HG02678 (cell line): Measurements from ENCODE around the gene ITGBL1.

Experiments used
- ATAC-seq: cut with Tn5 transposase; IDR thresholded peaks from one replicate; pipeline ENCODE4 v1.9.1; 2021; ENCODE audit warnings: mild to moderate bottlenecking, moderate library complexity; ENCODE audit not compliant: unreplicated experiment

Gene ITGBL1

DNA sequence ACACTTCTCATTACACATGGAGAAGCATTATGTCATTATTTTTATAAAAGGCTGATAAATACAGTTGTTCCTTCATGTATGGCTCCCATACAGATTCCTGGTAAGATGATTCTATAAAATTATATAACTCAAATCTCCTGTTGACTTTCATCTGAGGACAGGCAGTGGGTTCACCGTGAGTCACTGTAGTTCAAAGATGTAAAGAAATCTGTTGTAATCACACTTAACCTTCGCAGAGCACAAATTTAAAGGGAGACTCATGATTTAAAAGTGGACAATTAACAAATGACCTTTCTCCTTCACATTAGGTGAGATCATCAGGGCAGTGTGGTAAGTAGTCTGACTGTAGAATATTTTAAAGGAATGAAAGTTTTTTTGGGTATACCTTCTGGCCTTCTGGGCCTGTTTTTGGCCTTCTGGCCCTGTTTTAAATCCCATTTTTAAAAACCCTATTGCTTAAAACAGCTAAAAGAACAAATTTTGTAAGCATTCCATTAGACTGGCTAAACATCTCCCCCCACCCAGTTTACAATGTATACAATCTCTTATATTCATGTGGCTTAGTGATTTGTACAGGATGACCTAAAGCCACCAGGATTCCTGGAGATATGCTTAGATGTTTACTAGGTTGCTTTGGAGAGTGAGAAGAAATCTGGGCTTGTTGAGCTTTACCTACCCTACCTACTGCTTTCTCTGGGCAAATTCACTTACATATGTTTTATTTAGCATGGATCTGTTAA, 171.2 kb downstream of the ITGBL1 start:
- ATAC-seq = no peak

DNA sequence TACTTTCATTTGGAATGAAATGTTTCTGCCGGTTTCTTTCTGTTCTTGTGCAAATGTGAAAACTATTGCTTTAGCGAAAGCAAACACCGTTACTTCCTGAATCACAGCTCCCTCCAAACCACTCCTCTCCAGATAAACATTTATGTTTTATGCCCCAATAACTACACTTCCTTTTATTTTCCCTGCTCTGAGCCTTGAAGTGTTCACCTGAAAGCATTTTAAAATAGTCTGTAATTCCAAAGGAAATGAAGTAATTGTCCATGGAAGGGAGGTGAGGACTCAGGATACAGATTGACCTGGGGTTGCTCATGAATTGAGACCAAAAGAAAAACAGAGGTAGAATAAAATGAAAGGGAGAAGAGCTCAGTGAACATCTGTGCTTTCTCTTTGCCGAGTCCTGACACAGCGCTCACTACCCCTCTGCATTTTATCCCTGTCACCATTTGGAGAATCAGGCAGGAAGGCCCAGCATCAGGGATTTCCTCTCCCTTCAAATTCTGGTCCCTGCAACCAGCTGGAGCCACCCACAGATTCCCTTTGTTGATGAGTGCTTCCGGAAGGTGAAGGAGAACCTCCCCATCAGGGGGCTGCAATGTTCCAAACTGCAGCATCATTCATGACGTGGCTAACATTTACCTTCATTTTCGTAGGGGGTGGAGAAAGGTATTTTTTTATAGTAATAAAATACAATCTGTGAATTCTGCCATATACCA, 171.9 kb downstream of the ITGBL1 start:
- ATAC-seq = no peak

DNA sequence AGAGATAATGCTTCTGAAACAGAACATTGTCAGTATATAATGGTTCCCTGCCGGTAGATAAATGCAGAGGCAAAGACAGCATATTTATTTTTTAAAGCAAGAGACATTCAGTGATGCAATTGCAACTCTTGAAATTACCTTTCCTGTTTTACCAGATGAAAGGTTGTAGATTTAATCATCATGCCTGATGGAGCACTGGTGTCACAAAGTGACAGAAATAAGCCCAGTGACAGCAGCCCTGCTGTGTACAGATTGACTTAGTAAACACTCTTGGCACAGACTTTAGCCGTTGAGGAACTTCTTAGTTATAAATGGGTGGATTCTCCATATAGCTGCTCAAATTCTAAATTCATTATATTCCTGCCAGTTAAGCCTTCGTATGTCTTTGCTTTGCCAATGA, 172.5 kb downstream of the ITGBL1 start:
- no peak for ATAC-seq

DNA sequence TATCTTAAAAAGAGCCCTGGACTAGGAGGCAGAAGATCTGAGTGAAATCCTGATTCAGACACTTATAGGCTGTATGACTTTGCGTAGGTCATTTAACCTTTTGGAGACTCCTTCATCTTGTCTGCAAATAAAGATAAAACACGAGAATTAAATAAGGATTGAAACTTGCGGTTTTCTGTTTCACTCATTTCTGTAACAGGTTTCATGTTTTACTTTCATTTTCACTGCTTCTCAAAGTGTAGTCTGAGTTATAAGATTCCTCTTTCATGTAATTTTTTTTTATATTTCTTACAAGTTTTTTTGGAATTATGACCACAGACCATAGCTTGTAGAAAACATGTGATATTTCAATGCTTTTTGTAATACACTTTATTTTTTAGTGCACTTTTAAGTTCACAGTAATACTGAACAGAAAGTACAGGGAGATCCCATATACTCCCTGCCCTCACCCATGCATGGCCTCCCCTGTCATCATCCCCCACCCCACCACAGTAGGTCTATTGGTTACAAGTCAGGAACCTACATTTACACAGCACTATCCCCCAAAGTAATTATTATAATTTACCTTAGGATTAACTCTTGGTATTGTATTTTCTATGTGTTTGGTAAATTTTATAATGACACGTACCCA, 174.6 kb downstream of the ITGBL1 start:
- peak; percentile 93 for ATAC-seq

DNA sequence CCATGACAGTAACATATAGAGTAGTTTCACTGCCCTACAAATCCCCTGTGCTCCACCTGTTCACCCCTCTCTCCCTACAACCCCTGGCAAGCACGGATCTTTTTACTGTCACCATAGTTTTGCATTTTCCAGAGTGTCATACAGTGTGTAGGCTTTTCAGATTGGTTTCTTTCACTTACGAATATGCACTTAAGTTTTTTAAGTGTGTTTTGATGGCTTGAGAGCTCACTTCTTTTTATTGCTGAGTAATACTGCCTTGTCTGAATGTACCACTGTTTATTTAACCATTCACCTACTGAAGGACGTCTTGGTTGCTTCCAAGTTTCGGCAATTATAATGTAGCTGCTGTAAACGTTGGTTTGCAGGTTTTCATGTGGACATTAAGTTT, 175.1 kb downstream of the ITGBL1 start:
- peak; percentile 32 for ATAC-seq

DNA sequence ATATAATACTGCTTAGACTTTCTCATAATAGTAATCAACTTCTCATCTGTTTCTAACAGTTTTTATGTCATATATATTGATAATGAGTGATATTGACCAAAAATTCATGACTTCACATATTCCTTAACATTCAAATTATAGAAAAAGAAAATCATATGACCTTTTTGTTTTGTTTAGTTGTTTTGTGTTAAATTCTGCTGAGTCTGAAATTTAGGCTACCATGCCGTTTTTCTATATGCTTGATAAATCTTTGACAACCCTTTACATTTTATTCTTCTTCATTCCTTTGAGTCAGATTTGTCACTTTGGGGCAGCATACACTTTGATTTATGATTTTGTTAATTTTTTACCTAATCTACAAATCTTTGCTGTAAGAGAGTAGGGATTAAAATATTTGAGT, 176.4 kb downstream of the ITGBL1 start:
- no peak for ATAC-seq

DNA sequence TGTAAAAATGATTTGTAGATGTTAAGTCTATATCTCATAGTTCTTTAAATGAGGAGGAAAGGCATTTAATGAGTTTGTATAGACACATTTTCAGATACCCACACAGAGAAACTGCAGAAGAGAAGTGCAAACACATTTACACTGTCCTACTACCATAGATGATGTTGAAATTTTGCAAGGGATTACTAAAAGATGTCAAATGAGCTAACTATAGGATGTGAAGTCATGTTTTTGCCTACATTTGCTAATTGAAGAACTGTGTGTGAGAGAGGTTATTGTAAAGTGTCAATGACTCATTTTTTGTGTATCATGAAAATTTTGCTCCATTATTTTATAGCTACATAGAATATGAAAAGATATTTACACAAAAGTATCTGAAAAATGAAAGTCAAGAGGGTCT, 178.9 kb downstream of the ITGBL1 start:
- ATAC-seq = no peak

DNA sequence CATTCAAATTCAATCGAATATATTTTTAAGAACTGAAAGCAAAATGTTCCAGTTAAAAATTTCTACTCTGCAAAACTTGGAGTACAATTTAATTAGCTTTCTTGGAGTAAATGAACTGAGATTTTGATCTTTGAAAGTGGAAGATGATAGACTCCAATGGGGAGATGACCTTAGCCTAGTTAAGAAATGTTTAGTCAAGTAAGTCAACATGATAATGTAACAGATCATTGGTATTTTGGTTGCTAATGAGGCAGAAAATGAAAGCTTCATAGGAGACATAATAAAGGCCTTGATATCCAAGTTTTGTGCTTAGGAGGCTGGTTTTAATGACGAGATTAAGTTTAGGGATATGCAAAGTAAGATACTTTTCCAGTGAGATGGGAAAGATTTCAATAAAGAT, 181.7 kb downstream of the ITGBL1 start:
- ATAC-seq = no peak

DNA sequence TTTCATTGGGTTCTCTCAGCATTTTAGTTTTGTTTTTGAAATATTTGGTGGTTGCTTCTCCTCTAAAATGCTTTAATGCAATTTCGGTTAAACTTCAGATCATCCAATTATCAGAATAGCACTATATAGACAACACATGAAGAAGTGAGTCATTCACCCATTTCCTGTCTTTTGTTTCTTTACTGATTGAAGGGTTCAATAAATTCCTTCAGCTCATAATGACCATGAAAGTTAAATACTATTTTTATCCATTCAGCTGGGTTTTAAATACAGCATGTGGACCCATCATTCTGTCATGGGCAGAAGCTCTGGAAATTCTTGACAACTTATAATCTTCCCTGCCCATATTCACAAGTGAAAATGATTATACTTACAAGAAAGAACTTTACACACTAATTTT, 187.2 kb downstream of the ITGBL1 start:
- no peak for ATAC-seq

DNA sequence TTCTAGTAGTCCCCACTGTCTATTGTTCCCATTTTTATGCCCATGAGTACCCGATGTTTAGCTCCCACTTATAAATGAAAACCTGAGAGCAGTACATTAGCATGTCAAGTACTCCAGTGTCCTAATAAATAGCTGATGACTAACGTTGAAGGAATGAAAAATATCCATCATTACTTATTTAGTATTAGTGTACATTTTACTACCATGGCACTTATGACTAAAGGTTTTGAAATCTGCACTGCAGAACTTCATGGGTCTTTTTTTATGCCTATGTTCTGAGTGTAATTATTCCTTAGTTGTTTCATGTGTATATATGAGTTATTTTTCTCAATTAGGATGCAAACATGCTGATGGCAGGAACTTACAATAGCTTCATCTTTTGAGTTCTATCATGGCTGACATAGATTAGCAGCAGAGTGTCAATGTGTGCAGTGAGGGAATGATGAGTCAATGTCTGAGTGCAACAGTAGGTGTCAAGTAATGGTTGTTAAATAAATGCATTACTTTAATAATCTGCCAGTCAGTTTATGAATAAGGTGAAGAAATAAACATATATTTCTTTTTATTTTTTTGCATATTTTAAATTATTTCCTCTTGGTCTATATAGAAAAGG, 188.4 kb downstream of the ITGBL1 start:
- ATAC-seq = no peak

DNA sequence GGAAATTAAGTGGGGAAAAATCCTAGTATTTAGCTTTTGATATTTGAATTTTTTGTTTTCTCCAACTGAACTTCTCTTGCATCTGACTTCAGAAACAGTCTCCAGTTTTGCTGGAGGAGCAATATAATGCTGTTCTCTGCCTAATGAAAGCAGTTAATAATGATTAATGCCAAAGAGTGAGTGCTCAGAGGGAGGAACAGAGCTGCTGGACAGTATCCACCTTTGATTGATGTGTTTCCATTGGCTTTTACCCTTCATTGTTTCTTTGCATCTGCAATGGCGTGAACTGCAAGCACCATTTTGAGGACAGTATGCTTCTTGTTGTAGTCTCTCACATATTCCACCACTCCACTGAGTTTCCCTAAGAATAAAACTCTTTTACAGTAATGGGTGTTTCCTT, 193.4 kb downstream of the ITGBL1 start:
- no peak for ATAC-seq

DNA sequence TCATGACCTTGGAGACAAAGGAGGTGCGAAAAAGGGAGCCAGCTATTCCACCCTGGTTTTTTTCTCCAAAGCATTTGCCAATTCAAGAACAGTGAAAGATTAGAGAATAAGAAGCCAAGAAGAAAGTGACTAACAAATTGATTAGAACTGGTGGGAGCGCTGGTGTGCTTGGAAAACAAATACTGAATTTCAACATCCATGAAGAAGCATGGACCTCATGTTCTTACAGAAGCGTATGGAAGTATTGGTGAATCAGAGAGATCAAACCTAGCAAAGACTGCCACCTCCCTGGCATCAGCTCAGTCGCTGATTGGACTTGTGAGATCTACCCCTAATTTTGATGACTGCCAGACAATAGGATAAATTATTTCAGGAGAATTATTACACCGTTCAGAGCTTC, 195.3 kb downstream of the ITGBL1 start:
- ATAC-seq = no peak

DNA sequence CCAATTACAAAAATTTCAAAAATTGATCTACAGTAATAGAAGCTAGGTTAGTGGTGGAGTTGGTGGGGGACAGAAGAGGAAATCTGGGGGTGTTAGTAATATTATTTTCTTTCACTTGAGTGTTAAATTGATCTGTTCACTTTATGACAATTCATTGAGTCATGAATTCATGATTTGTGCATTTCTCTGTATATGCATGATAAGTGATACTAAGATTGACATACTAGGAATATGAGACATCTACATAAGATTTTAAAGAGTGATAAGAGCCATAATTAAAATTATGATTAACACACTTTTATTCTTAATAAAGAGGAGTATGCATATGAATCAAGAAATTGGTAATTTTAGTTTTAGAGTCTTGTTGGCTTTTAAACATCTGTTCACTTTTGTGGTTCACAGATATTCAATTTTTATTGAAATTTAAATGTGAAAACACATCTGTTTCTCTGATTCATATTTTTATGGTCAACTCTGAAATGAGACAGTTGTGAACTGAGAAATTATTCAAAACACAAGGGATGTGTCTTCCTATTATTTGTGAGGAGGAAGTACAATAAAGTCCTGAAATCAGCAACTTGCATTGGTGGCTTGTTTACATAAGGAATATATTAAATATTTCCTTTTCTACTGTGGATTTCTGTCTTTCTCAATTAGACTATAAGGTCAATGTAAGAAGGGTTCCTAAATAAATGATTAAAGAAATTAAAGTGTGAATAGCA, 196.5 kb downstream of the ITGBL1 start:
- ATAC-seq = no peak

DNA sequence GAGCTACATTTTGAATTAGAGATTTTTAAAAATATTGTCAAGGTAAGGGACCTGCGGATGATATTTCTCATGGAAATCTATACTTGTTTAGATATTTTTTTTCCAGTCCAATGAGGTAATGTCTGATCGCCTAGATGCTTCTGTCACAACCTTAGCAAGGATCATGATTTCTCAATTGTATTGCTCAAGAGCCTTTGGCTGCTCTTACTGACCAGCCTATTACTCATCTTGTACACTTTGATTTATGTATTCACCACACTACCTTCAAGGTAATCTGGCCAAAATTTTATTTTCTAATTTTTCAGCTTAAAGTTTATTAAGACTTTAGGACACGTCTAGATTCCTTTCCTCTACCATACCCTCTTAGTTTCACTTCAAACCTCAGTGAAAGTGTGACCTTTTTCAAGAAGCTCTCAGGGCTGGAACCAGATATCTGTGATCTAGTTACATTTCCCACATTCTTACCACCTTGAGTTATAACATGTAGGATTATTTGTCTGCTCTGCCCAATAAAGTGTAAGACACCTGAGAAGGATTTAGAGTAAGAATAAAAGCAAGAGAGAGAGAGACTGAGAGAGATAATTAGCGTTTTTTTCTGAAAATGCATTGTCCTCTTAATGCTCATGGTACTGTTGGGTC, 197.1 kb downstream of the ITGBL1 start:
- no peak for ATAC-seq

DNA sequence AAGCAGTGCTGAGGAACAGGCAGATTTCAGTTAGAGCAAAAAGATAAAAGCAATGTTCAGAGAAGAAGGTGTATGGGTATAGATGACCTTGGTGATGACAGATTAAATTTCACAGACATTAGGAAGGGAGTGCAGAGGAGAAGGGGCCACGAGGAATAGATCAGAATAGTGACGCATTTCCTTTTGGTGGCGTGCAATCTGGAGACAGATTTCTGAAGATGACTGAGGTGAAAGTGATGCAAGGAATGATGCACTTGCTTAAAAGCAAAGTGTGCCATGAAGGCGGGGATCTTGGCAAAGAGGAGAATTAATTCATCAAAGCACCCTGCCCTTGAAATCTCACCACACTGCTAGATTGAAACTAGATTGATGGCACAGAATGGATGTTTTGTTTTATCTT, 202.4 kb downstream of the ITGBL1 start:
- no peak for ATAC-seq

DNA sequence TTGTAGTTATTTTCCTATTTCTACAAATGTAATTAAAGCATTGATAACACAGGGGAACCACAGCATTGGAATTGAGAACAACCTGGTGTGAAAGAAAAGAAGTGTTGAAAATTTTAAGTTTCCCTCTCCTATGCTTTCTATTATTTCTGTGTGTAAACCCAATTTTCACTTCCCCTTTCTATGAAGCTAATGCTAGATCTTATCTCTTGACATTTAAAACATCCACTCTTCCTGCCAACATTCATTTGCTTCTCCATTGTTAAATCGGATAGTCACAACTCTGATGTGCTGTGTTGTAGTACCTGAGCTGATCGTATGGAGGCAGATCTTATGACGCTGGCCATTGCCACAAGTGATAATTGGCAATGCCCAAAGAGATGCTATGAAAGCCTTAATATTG, 203.0 kb downstream of the ITGBL1 start:
- ATAC-seq = no peak

DNA sequence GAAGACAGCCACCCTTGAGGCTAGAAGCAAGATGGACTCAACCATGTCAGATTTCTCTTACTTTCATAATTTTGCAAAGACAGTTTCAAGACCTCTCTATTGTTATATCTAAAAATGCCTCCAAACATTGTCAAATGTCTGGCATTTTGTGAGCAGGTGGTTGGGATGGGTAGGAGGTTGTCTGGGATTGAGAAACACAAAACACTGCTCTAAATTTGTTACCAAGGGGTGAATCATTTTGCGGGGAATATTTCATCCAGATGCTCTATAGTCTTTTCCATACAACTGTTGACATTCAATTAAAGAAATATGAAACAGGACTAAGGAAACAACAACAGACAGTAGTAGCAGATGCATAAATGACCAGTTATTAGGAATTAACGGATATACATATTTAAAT, 208.2 kb downstream of the ITGBL1 start:
- ATAC-seq = no peak

DNA sequence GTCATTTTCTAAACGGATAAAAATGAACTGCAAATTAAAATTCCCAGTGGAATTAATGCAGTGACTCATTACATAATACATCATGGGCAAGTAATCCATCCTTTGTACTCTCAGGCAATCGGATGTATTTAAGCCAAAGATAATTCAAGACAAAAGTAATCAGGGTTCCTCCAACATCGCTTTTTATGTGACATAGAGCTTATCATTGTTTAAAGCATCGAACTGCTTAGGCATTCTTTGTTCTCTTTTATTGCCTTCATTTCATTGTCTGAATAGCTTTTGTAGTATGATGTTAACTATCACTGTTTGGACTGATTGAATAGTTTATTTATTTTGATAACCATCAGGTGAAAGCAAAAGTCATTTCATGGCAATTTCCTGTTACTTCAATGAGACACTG, 209.4 kb downstream of the ITGBL1 start:
- no peak for ATAC-seq

DNA sequence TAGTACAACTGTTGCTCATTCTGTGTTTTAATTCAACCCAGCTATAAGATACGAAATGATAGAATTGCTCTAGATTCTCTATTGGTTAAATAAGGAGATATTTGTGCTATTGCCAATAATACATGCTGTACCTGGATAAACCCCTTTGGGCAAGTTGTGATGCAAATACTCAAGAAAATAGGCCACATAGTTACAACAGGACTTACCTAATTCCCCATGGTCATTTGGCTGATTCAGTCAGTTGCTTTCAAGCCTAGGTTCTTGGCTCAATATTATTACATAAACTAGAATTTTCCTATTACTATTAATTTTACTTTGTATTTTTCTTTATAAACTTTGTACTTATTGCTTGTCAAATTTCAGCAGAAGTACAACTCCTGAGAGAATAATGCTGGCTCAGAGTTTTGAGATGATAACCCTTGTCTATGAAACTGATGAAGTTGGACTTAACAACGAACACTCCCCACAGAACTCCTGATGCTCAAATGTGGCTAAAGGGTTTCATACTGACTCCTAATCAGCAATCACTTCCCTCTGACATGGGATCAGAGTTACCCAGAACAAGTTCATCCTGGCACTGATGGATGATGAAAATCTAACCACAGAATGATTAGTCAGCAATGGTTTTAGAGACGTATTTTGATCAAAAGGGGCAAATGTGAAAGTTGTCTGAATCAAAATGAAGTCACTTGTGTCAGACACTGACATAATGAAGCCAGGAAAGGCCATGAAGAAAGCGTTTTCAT, 221.1 kb downstream of the ITGBL1 start:
- ATAC-seq = no peak

DNA sequence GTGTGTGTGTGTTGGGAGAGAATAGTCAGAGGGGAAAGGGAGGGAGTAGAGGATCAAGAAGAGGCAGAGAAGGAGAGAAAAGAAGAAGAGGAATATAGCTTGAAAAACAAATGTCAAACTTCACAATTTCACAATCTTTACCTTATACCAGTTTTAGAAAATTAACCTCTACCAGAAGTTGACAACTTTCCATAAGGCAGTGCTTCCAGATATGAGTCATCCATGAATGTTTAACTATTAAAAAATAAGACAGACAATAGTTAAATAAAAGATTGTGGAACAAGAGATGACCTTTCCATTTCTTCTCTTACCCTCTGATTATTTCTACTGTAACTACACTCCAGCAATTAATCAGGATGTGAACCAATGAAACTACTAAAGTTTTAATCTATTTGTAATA, 229.4 kb downstream of the ITGBL1 start:
- ATAC-seq = no peak
